ENCODE data around the gene PI4K2A.

The PI4K2A gene

GRCh38 chr10:97596101-97597082 is 44.1 kb upstream of the PI4K2A start:
- Histone ChIP-seq H2AFZ (ENCODE audit: low read length) (no peak overlapping the region), H3K4me1 (ENCODE audit: insufficient read depth, low read length, severe bottlenecking) (no peaks in the 10 kb centered on the region), H3K9me3 (ENCODE audit: low read length) (no peaks in the 10 kb centered on the region), H3K27ac (ENCODE audit: low read depth, low read length, poor library complexity, severe bottlenecking) (no peak overlapping the region), H3K79me2 (ENCODE audit: insufficient read depth, low read length) (no peaks in the 10 kb centered on the region), H3K9me2 (ENCODE audit: low read depth, low read length) (no peaks in the 10 kb centered on the region), H3K27me3 (ENCODE audit: insufficient read depth, low read length) (no peaks in the 10 kb centered on the region), H3K9ac (ENCODE audit: low read length) (no peak overlapping the region), H3K4me2 (ENCODE audit: low read length) (no peak overlapping the region), H3K36me3 (ENCODE audit: insufficient read depth, low read length) (no peaks in the 10 kb centered on the region), H3F3A (ENCODE audit: insufficient read depth, low read length) (no peaks in the 10 kb centered on the region), H4K20me1 (ENCODE audit: insufficient read depth, low read length) (no peaks in the 10 kb centered on the region), H3K4me3 (ENCODE audit: low read depth, low read length, poor library complexity, severe bottlenecking) (no peak overlapping the region)
- TF ChIP-seq EZH2 (IDR thresholded peaks at IDR 0.05; ENCODE audit: borderline replicate concordance, low read length) (no peak), CTCF (IDR thresholded peaks at IDR 0.05; ENCODE audit: low read length) (no peak)

GRCh38 chr10:97597778-97598177 is 42.7 kb upstream of the PI4K2A start:
- Histone ChIP-seq H3K27me3 (ENCODE audit: insufficient read depth, low read length) (no peaks in the 10 kb centered on the region), H3K9me2 (ENCODE audit: low read depth, low read length) (no peaks in the 10 kb centered on the region), H2AFZ (ENCODE audit: low read length) (no peak overlapping the region), H3K79me2 (ENCODE audit: insufficient read depth, low read length) (no peaks in the 10 kb centered on the region), H3F3A (ENCODE audit: insufficient read depth, low read length) (no peaks in the 10 kb centered on the region), H3K9ac (ENCODE audit: low read length) (no peak overlapping the region), H3K36me3 (ENCODE audit: insufficient read depth, low read length) (no peaks in the 10 kb centered on the region), H4K20me1 (ENCODE audit: insufficient read depth, low read length) (no peaks in the 10 kb centered on the region), H3K4me3 (ENCODE audit: low read depth, low read length, poor library complexity, severe bottlenecking) (no peak overlapping the region), H3K9me3 (ENCODE audit: low read length) (no peaks in the 10 kb centered on the region), H3K4me2 (ENCODE audit: low read length) (no peak overlapping the region), H3K27ac (ENCODE audit: low read depth, low read length, poor library complexity, severe bottlenecking) (no peak overlapping the region), H3K4me1 (ENCODE audit: insufficient read depth, low read length, severe bottlenecking) (no peaks in the 10 kb centered on the region)
- TF ChIP-seq EZH2 (IDR thresholded peaks at IDR 0.05; ENCODE audit: borderline replicate concordance, low read length) (no peak), CTCF (IDR thresholded peaks at IDR 0.05; ENCODE audit: low read length) (no peak)

DNA sequence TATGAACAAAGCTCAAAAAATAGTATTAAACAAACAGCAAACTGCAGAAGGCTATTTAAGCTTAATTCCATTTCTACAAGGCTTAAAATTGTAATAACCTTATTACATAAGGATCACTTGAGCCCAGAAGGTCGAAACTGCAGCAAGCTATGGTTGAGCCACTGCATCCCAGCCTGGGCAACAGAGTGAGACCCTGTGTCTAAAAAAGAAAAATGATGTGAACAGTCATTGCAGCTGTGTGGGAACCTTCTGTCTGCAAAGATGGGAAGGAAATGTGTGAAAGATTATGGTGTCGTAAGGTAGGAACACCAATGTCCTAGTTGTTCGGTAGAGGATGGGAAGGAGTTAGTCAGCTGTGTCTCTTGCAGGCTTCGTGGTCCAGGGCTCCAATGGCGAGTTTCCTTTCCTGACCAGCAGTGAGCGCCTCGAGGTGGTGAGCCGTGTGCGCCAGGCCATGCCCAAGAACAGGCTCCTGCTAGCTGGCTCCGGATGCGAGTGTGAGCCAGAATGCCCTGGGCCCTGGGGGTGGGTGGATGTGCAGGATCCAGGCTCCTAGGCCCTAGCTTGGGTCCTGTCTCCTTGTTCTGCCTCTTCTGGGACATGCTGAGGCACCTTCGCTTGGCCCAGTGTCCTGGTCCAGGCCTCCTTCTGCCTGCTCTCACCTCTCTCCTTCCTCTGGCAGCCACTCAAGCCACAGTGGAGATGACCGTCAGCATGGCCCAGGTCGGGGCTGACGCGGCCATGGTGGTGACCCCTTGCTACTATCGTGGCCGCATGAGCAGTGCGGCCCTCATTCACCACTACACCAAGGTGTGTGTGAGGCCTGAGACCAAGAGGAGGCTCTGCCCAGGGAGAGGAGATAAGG is 41.8 kb upstream of the PI4K2A start:
- no peaks in the 10 kb centered on the region for H3K9me3 ChIP-seq (ENCODE audit: low read length)
- H3F3A ChIP-seq (ENCODE audit: insufficient read depth, low read length), result no peaks in the 10 kb centered on the region
- no peaks in the 10 kb centered on the region for H3K79me2 ChIP-seq (ENCODE audit: insufficient read depth, low read length)
- TF ChIP-seq CTCF (IDR thresholded peaks at IDR 0.05; ENCODE audit: low read length) (no peak), EZH2 (IDR thresholded peaks at IDR 0.05; ENCODE audit: borderline replicate concordance, low read length) (no peak)
- no peaks in the 10 kb centered on the region for H3K9me2 ChIP-seq (ENCODE audit: low read depth, low read length)
- H3K36me3 ChIP-seq (ENCODE audit: insufficient read depth, low read length), result no peaks in the 10 kb centered on the region
- H3K4me2 ChIP-seq (ENCODE audit: low read length), result no peak overlapping the region
- H2AFZ ChIP-seq (ENCODE audit: low read length), result no peak overlapping the region
- no peak overlapping the region for H3K9ac ChIP-seq (ENCODE audit: low read length)
- H4K20me1 ChIP-seq (ENCODE audit: insufficient read depth, low read length), result no peaks in the 10 kb centered on the region
- H3K4me3 ChIP-seq (ENCODE audit: low read depth, low read length, poor library complexity, severe bottlenecking), result no peak overlapping the region
- H3K27ac ChIP-seq (ENCODE audit: low read depth, low read length, poor library complexity, severe bottlenecking), result no peak overlapping the region
- no peaks in the 10 kb centered on the region for H3K4me1 ChIP-seq (ENCODE audit: insufficient read depth, low read length, severe bottlenecking)
- H3K27me3 ChIP-seq (ENCODE audit: insufficient read depth, low read length), result no peaks in the 10 kb centered on the region
